GM23248 (cell line): ENCODE measurements around the gene IL4R. TPM values are rescaled to one million over a fixed set of nuclear protein-coding genes. Genes with fewer than 3 reads are reported as not detected.
"Not testable (repeated sequence)": the region's sequence is repeated elsewhere in the genome, so short reads cannot be mapped to it uniquely, and the experiment has no call there.

Experiments used
- DNase-seq: peaks from one replicate; pipeline ENCODE4 v3.0.0-alpha.2; 2015
- H2AFZ ChIP-seq: fragments of 200-600 bp; sonication (generic); 2 replicates; pipeline ENCODE4 v1.6.1; 2016; ENCODE audit warnings: antibody characterized with exemption
- H3F3A ChIP-seq: fragments of 200-600 bp; sonication (generic); 2 replicates; pipeline ENCODE4 v1.6.1; 2016; ENCODE audit warnings: mild to moderate bottlenecking, antibody characterized with exemption, mixed run types; ENCODE audit not compliant: insufficient read depth
- H3K27ac ChIP-seq: fragments of 200-600 bp; sonication (generic); 2 replicates; pipeline ENCODE4 v1.5.1; 2016; ENCODE audit warnings: mild to moderate bottlenecking
- H3K27me3 ChIP-seq: fragments of 200-600 bp; sonication (generic); replicated peaks from 2 replicates; pipeline ENCODE4 v1.6.1; 2016; ENCODE audit warnings: mild to moderate bottlenecking; ENCODE audit not compliant: insufficient read depth
- H3K36me3 ChIP-seq: fragments of 200-600 bp; sonication (generic); 2 replicates; pipeline ENCODE4 v1.6.1; 2016; ENCODE audit warnings: low read depth, mild to moderate bottlenecking
- H3K4me1 ChIP-seq: fragments of 200-600 bp; sonication (generic); 2 replicates; pipeline ENCODE4 v1.6.1; 2016; ENCODE audit warnings: mild to moderate bottlenecking; ENCODE audit not compliant: insufficient read depth
- H3K4me2 ChIP-seq: fragments of 200-600 bp; sonication (generic); one replicate; pipeline ENCODE4 v1.6.1; 2016; ENCODE audit warnings: mild to moderate bottlenecking; ENCODE audit not compliant: unreplicated experiment
- H3K4me3 ChIP-seq: fragments of 200-600 bp; sonication (generic); 2 replicates; pipeline ENCODE4 v1.5.1; 2016; ENCODE audit warnings: mild to moderate bottlenecking
- H3K79me2 ChIP-seq: fragments of 200-600 bp; sonication (generic); 2 replicates; pipeline ENCODE4 v1.6.1; 2016; ENCODE audit warnings: mild to moderate bottlenecking; ENCODE audit not compliant: insufficient read depth
- H3K9ac ChIP-seq: fragments of 200-600 bp; sonication (generic); 2 replicates; pipeline ENCODE4 v1.6.1; 2016; ENCODE audit warnings: mild to moderate bottlenecking
- H3K9me2 ChIP-seq: fragments of 200-600 bp; sonication (generic); 2 replicates; pipeline ENCODE4 v1.6.1; 2016; ENCODE audit warnings: mixed run types, mild to moderate bottlenecking, moderate library complexity; ENCODE audit not compliant: insufficient read depth
- H3K9me3 ChIP-seq: fragments of 200-600 bp; sonication (generic); one replicate; pipeline ENCODE4 v1.6.1; 2017; ENCODE audit warnings: low read depth
- H4K20me1 ChIP-seq: fragments of 200-600 bp; sonication (generic); 2 replicates; pipeline ENCODE4 v1.6.0; 2016; ENCODE audit not compliant: insufficient read depth
- EZH2 ChIP-seq: fragments of 200-600 bp; sonication (generic); IDR thresholded peaks from 2 replicates; pipeline ENCODE4 v1.6.1; 2018; ENCODE audit warnings: antibody characterized with exemption, mild to moderate bottlenecking; ENCODE audit not compliant: insufficient read depth, poor library complexity, severe bottlenecking
- EZH2phosphoT487 ChIP-seq: fragments of 200-600 bp; sonication (generic); IDR thresholded peaks from 2 replicates; pipeline ENCODE4 v1.6.1; 2018; ENCODE audit warnings: antibody characterized with exemption, moderate library complexity, mild to moderate bottlenecking, low read depth; ENCODE audit not compliant: insufficient read depth
- WGBS, 2 experiments: methylation state at CpG; one replicate each; pipeline ENCODE4 v1.1.6; 2015 to 2017; ENCODE audit warnings: low lambda C conversion rate in 2 of 2, low coverage in 1 of 2; ENCODE audit errors: missing lambda C conversion rate in 2 of 2; 5-methylcytosine and 5-hydroxymethylcytosine counted together
- in situ Hi-C: fragments of 300-500 bp; cut with MboI; formaldehyde crosslinking; loops from 2 replicates; pipeline ENCODE4 v1.15.0; 2020
- polyA plus RNA-seq: library from polyadenylated mRNA; unstranded; fragments of >200 nt; fragmentation: Nextera tagmentation; extraction: Ambion mirVana; gene quantifications from 2 replicates; pipeline ENCODE4 v1.2.1, GENCODE V29; 2016
- total RNA-seq: library from RNA; depleted of rRNA; stranded (reverse); fragments of >200 nt; shearing (Covaris generic); gene quantifications from 2 replicates; pipeline ENCODE4 v1.2.3, GENCODE V29; 2014

IL4R gene
- total and polyA plus RNA-seq, 2 experiments from 2014 or later: 11.7 to 17.7 TPM

GRCh38 chr16:27328937-27329336 lies 15.2 kb downstream of the IL4R start:
- no peak overlapping the region for H3K4me2 ChIP-seq
- in situ Hi-C loops: no loop called here
- no peak overlapping the region for H3K9ac ChIP-seq
- 0 out of 2 replicates have a peak, but pooled peaks cover 4% of the 10 kb centered on the region for H3K36me3 ChIP-seq
- WGBS, 2 experiments: 85 to 88% methylated on average over 5 of the region's 5 CpGs
- H3K79me2 ChIP-seq: peaks cover 79% of the 10 kb centered on the region
- no peaks in the 10 kb centered on the region for H3K27me3 ChIP-seq
- H3K9me3 ChIP-seq: no peaks in the 10 kb centered on the region
- DNase-seq: no peak
- no peak overlapping the region for H3K4me3 ChIP-seq
- H3K9me2 ChIP-seq: no peaks in the 10 kb centered on the region
- H3F3A ChIP-seq: peaks cover 42% of the 10 kb centered on the region
- peaks cover 29% of the 10 kb centered on the region for H3K4me1 ChIP-seq
- H4K20me1 ChIP-seq: no peaks in the 10 kb centered on the region
- peak overlapping the region; percentile 99 for H3K27ac ChIP-seq
- TF ChIP-seq EZH2: no peak
- no peak for TF ChIP-seq EZH2phosphoT487
- no peak overlapping the region for H2AFZ ChIP-seq

- H4K20me1 ChIP-seq, H3K9me3 ChIP-seq, H3K27me3 ChIP-seq, DNase-seq, H3K9me2 ChIP-seq, H3K4me3 ChIP-seq, H3K36me3 ChIP-seq, in situ Hi-C loops, H2AFZ ChIP-seq, H3K4me2 ChIP-seq: not testable (repeated sequence)
- Histone ChIP-seq H3K27ac (peak overlapping the region; percentile 99), H3K4me1 (peaks cover 29% of the 10 kb centered on the region), H3F3A (peaks cover 47% of the 10 kb centered on the region), H3K9ac (peak overlapping the region; percentile 75), H3K79me2 (peaks cover 80% of the 10 kb centered on the region)
- WGBS, 2 experiments: 43 to 51% methylated on average over 8 of the region's 8 CpGs
Observed at GRCh38 chr16:27329376-27330079, 15.8 kb downstream of the IL4R start.

GRCh38 chr16:27330542-27330941 lies 16.8 kb downstream of the IL4R start:
- Histone ChIP-seq H3K9ac (peak overlapping the region; percentile 83), H3F3A (peaks cover 57% of the 10 kb centered on the region), H3K36me3 (0 out of 2 replicates have a peak, but pooled peaks cover 4% of the 10 kb centered on the region), H3K9me3 (no peaks in the 10 kb centered on the region), H3K4me3 (no peak overlapping the region), H3K79me2 (peaks cover 77% of the 10 kb centered on the region), H3K4me2 (peak overlapping the region; percentile 44), H3K9me2 (no peaks in the 10 kb centered on the region), H3K27ac (peak overlapping the region; percentile 99), H4K20me1 (no peaks in the 10 kb centered on the region), H3K4me1 (peaks cover 39% of the 10 kb centered on the region), H3K27me3 (no peaks in the 10 kb centered on the region), H2AFZ (no peak overlapping the region)
- WGBS, 2 experiments: 20 to 22% methylated on average over 5 of the region's 5 CpGs
- TF ChIP-seq EZH2phosphoT487: no peak
- no peak for TF ChIP-seq EZH2
- in situ Hi-C loops: no loop called here
- DNase-seq: peak; percentile 96

GRCh38 chr16:27332105-27332504 lies 18.3 kb downstream of the IL4R start:
- no peaks in the 10 kb centered on the region for H3K9me3 ChIP-seq
- DNase-seq: no peak
- H3K4me2 ChIP-seq: no peak overlapping the region
- H3K9me2 ChIP-seq: no peaks in the 10 kb centered on the region
- peak overlapping the region; percentile 99 for H3K27ac ChIP-seq
- in situ Hi-C loops: no loop called here
- H3K9ac ChIP-seq: no peak overlapping the region
- no peak overlapping the region for H2AFZ ChIP-seq
- 0 out of 2 replicates have a peak, but pooled peaks cover 4% of the 10 kb centered on the region for H3K36me3 ChIP-seq
- peaks cover 55% of the 10 kb centered on the region for H3F3A ChIP-seq
- WGBS, 2 experiments: 93 to 96% methylated on average over 6 of the region's 6 CpGs
- H3K4me1 ChIP-seq: peaks cover 39% of the 10 kb centered on the region
- H3K79me2 ChIP-seq: peaks cover 76% of the 10 kb centered on the region
- no peak for TF ChIP-seq EZH2
- TF ChIP-seq EZH2phosphoT487: no peak
- no peaks in the 10 kb centered on the region for H3K27me3 ChIP-seq
- H3K4me3 ChIP-seq: no peak overlapping the region
- H4K20me1 ChIP-seq: no peaks in the 10 kb centered on the region
